ENCODE measurements around the gene TSPAN6.

TSPAN6 gene

DNA sequence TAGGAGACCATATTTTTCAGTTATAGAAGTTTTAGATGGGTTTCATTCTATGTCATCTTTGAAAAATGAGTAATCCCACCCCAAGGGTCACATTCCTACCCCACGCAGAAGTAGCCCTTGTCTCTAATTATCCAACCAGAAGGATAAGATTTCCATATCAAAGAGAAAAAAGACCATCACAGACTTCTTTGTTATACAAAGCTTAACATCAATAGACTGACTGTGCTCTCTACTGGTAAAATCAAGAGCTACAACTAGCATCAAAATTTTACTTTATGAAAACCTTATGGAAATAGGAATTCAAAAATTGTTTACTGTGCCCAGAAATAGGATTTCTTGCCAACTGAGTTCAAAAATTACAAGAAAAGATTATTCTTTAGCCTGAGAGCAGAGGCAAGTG is 27.0 kb downstream of the TSPAN6 start:
- Histone ChIP-seq H3K27ac (ENCODE audit: low read depth, low read length) (no peak overlapping the region), H3K36me3 (ENCODE audit: insufficient read depth, low read length) (no peaks in the 10 kb centered on the region), H3K4me3 (ENCODE audit: low read length) (no peak overlapping the region), H3K4me1 (ENCODE audit: insufficient read depth, low read length) (peaks cover 15% of the 10 kb centered on the region), H3K27me3 (ENCODE audit: insufficient read depth, low read length) (no peaks in the 10 kb centered on the region), H3K9ac (ENCODE audit: low read depth, low read length) (no peak overlapping the region), H3K9me3 (ENCODE audit: insufficient read depth, low read depth, low read length) (no peaks in the 10 kb centered on the region)
- WGBS, result 0% methylated on average over 1 of the region's 1 CpG

DNA sequence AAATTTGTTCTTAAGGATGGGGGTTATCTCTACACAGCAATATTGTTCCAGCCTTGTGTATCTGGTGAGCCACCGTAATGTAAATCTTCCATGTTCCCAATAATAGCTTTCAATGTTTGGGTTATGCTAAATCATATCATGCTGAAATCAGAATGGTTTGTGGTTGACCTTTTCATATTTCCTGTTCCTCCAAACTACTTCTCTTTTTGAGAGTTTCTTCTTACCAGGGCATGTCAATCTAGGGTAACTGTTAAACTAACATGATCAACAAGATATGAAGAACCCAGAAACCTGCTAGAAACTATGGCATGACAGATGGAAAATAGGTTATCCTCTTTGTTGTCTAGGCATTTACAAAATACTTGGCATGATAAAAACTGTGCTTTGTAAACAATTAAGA is 29.9 kb downstream of the TSPAN6 start:
- H3K27ac ChIP-seq (ENCODE audit: low read depth, low read length), result no peak overlapping the region
- no peaks in the 10 kb centered on the region for H3K27me3 ChIP-seq (ENCODE audit: insufficient read depth, low read length)
- H3K36me3 ChIP-seq (ENCODE audit: insufficient read depth, low read length), result no peaks in the 10 kb centered on the region
- H3K9ac ChIP-seq (ENCODE audit: low read depth, low read length), result no peak overlapping the region
- H3K4me1 ChIP-seq (ENCODE audit: insufficient read depth, low read length), result peaks cover 13% of the 10 kb centered on the region
- no peak overlapping the region for H3K4me3 ChIP-seq (ENCODE audit: low read length)
- no CpG with 5 or more reads among the region's 1 CpG for WGBS
- H3K9me3 ChIP-seq (ENCODE audit: insufficient read depth, low read depth, low read length), result no peaks in the 10 kb centered on the region

DNA sequence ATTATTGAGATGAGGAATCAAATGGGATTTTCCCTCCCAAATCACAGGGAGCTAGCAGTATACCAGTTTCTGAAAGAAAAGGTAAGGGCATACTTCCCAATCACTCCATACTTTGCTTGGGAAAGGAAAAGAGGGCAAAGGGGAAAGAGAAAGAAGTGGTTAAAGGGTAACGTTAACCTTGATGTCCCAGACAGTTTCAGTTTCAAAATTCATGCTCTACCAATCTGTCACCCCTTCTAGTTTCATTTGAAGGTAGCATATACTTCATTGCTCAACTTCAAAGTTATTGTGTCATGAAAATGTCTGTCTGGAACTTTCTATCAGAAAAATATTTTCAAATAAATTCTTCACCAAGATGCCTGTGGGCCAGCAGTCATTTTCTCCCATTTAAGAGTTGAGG is 35.8 kb downstream of the TSPAN6 start:
- Histone ChIP-seq H3K36me3 (ENCODE audit: insufficient read depth, low read length) (no peaks in the 10 kb centered on the region), H3K9me3 (ENCODE audit: insufficient read depth, low read depth, low read length) (no peaks in the 10 kb centered on the region), H3K9ac (ENCODE audit: low read depth, low read length) (no peak overlapping the region), H3K27ac (ENCODE audit: low read depth, low read length) (no peak overlapping the region), H3K4me1 (ENCODE audit: insufficient read depth, low read length) (0 out of 2 replicates have a peak, but pooled peaks cover 7% of the 10 kb centered on the region), H3K4me3 (ENCODE audit: low read length) (no peak overlapping the region), H3K27me3 (ENCODE audit: insufficient read depth, low read length) (no peaks in the 10 kb centered on the region)
- no CpG with 5 or more reads among the region's 1 CpG for WGBS

DNA sequence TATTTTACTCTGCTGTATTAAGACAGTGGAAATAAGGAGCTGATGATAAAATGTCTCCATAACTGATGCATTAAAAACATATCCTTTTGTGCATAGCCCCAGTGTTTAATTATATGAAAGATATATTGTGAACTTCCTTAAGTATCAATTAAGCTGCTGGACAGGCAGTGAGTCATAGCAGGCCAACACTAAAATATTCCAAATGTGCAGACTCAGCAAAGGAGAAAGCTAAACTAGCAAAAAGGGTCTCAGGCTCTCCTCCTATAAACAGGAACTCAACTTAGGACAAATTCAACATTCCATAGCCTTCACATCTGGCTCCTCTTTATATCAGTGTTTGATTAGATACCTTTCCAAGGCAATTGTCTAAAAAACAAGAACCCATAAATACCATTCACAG is 36.3 kb downstream of the TSPAN6 start:
- H3K4me3 ChIP-seq (ENCODE audit: low read length), result no peak overlapping the region
- peaks cover 7% of the 10 kb centered on the region; the same call in 1 of the 2 replicates for H3K4me1 ChIP-seq (ENCODE audit: insufficient read depth, low read length)
- H3K9me3 ChIP-seq (ENCODE audit: insufficient read depth, low read depth, low read length), result no peaks in the 10 kb centered on the region
- no peak overlapping the region for H3K9ac ChIP-seq (ENCODE audit: low read depth, low read length)
- H3K36me3 ChIP-seq (ENCODE audit: insufficient read depth, low read length), result no peaks in the 10 kb centered on the region
- no peaks in the 10 kb centered on the region for H3K27me3 ChIP-seq (ENCODE audit: insufficient read depth, low read length)
- H3K27ac ChIP-seq (ENCODE audit: low read depth, low read length), result no peak overlapping the region

DNA sequence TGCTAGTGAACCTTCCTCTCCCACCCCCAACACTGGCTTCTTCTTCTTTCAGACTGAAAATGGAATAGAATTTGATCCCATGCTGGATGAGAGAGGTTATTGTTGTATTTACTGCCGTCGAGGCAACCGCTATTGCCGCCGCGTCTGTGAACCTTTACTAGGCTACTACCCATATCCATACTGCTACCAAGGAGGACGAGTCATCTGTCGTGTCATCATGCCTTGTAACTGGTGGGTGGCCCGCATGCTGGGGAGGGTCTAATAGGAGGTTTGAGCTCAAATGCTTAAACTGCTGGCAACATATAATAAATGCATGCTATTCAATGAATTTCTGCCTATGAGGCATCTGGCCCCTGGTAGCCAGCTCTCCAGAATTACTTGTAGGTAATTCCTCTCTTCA is 37.1 kb downstream of the TSPAN6 start:
- no peak overlapping the region for H3K9ac ChIP-seq (ENCODE audit: low read depth, low read length)
- H3K4me3 ChIP-seq (ENCODE audit: low read length), result no peak overlapping the region
- peaks cover 12% of the 10 kb centered on the region; the same call in 1 of the 2 replicates for H3K4me1 ChIP-seq (ENCODE audit: insufficient read depth, low read length)
- no peaks in the 10 kb centered on the region for H3K27me3 ChIP-seq (ENCODE audit: insufficient read depth, low read length)
- no peak overlapping the region for H3K27ac ChIP-seq (ENCODE audit: low read depth, low read length)
- no peaks in the 10 kb centered on the region for H3K9me3 ChIP-seq (ENCODE audit: insufficient read depth, low read depth, low read length)
- H3K36me3 ChIP-seq (ENCODE audit: insufficient read depth, low read length), result no peaks in the 10 kb centered on the region
- 100% methylated on average over 1 of the region's 9 CpGs for WGBS

DNA sequence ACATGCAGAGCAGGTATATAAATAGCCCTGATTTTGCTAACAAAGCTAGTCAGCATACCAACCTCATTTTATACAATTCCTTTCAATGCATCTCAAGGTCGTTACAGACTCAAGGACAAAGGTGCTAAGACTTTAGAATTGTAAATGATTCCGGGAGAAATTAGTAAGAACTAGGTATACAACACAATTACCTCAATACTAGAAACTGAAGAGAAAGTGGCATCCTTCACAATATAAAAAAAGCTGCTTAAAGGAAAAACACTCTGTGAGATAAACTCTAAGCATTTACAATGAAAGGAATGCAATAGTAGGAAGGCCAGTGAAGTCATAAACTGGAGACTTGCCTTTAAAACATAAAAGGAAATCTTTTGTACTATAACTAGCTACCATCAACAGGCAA is 40.0 kb downstream of the TSPAN6 start:
- no peak overlapping the region for H3K27ac ChIP-seq (ENCODE audit: low read depth, low read length)
- no peaks in the 10 kb centered on the region for H3K36me3 ChIP-seq (ENCODE audit: insufficient read depth, low read length)
- no CpG with 5 or more reads among the region's 2 CpGs for WGBS
- peaks cover 29% of the 10 kb centered on the region for H3K4me1 ChIP-seq (ENCODE audit: insufficient read depth, low read length)
- H3K9ac ChIP-seq (ENCODE audit: low read depth, low read length), result no peak overlapping the region
- H3K9me3 ChIP-seq (ENCODE audit: insufficient read depth, low read depth, low read length), result no peaks in the 10 kb centered on the region
- no peak overlapping the region for H3K4me3 ChIP-seq (ENCODE audit: low read length)
- H3K27me3 ChIP-seq (ENCODE audit: insufficient read depth, low read length), result no peaks in the 10 kb centered on the region

DNA sequence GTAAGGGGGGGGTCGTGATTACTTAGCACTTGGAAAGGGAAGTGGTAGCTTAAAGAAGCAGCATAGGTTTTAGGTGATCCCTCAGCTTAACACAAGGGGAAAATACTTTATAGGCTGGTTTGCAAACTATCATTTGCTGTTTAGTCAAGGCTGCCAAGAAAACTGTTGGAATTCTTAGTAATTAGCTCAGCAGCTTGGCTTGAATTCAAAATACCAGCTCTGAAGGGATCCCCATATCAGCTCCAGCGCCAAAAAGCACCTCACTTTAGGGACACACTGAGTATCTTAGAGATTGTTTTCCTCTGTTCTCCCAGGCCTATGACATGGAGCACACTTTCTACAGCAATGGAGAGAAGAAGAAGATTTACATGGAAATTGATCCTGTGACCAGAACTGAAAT is 43.0 kb downstream of the TSPAN6 start:
- Histone ChIP-seq H3K9ac (ENCODE audit: low read depth, low read length) (peak overlapping the region; percentile 14; the same call in 1 of the 2 replicates), H3K27ac (ENCODE audit: low read depth, low read length) (peak overlapping the region; percentile 76; the same call in 1 of the 2 replicates), H3K9me3 (ENCODE audit: insufficient read depth, low read depth, low read length) (no peaks in the 10 kb centered on the region), H3K36me3 (ENCODE audit: insufficient read depth, low read length) (no peaks in the 10 kb centered on the region), H3K4me3 (ENCODE audit: low read length) (peak overlapping the region; percentile 32), H3K4me1 (ENCODE audit: insufficient read depth, low read length) (peaks cover 29% of the 10 kb centered on the region), H3K27me3 (ENCODE audit: insufficient read depth, low read length) (no peaks in the 10 kb centered on the region)
- 5% methylated on average over 2 of the region's 2 CpGs for WGBS

DNA sequence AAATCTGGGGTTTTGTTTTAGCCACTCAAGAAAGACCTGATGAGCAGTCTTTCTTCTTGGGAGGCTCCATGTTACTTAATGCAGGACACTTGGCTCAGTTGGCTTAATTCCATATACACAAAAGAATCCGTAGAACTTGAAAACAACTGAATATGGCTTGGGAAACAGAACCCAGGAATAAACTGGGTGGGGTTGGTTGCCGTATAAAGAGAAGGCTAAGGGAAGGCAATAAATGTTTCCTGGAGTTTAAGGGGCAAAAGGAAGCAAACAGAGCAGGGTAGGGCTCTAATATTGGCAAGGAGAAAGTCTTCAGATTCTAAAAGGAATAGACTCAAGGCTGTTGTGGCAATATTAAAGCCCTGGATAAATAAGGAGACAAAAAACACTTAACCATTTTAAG is 43.5 kb downstream of the TSPAN6 start:
- H3K9me3 ChIP-seq (ENCODE audit: insufficient read depth, low read depth, low read length), result no peaks in the 10 kb centered on the region
- H3K36me3 ChIP-seq (ENCODE audit: insufficient read depth, low read length), result no peaks in the 10 kb centered on the region
- no peaks in the 10 kb centered on the region for H3K27me3 ChIP-seq (ENCODE audit: insufficient read depth, low read length)
- no peak overlapping the region for H3K4me3 ChIP-seq (ENCODE audit: low read length)
- peaks cover 29% of the 10 kb centered on the region for H3K4me1 ChIP-seq (ENCODE audit: insufficient read depth, low read length)
- H3K27ac ChIP-seq (ENCODE audit: low read depth, low read length), result no peak overlapping the region; the same call in 1 of the 2 replicates
- WGBS, result 22% methylated on average over 2 of the region's 2 CpGs
- H3K9ac ChIP-seq (ENCODE audit: low read depth, low read length), result no peak overlapping the region

DNA sequence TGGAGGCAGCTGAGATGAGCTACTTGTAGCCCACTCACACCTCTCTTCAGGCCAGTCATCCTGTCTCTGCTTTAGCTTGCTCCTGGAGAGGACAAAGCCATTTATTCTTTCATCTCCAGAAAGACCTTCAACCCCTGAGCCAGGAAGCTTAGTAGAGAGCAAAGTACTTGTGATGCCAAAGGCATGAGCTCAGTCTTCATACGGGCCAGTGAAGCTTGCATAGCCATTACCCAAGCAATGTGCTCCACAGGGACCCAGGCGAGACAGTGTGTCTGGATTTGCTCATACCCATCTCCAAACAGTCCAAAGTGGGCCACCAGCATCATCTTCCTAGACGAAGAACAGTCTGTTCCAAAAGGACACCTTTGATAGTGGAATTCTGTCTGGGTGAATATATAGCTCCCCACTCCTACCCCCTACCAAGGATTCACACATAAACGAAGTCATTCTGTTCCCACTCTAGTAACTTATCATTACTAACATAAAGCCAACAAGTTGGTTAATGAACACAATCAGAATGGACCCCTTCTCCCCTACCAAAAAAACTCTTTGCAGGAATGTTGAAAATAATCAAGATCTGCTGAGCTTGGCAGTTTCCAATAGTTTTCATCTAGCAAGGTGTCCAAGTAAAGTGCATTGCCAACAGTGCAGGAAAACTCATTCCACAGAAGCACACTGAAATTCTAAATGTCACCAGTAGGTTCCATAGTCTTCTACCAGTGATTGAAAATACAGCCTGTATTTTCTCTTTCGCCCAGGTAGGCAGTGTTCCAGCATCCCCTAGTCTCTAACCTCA is 45.2 kb downstream of the TSPAN6 start:
- Histone ChIP-seq H3K4me1 (ENCODE audit: insufficient read depth, low read length) (peaks cover 26% of the 10 kb centered on the region), H3K27me3 (ENCODE audit: insufficient read depth, low read length) (no peaks in the 10 kb centered on the region), H3K9ac (ENCODE audit: low read depth, low read length) (no peak overlapping the region), H3K4me3 (ENCODE audit: low read length) (no peak overlapping the region), H3K27ac (ENCODE audit: low read depth, low read length) (no peak overlapping the region), H3K36me3 (ENCODE audit: insufficient read depth, low read length) (no peaks in the 10 kb centered on the region), H3K9me3 (ENCODE audit: insufficient read depth, low read depth, low read length) (no peaks in the 10 kb centered on the region)
- WGBS, result 90% methylated on average over 5 of the region's 5 CpGs

DNA sequence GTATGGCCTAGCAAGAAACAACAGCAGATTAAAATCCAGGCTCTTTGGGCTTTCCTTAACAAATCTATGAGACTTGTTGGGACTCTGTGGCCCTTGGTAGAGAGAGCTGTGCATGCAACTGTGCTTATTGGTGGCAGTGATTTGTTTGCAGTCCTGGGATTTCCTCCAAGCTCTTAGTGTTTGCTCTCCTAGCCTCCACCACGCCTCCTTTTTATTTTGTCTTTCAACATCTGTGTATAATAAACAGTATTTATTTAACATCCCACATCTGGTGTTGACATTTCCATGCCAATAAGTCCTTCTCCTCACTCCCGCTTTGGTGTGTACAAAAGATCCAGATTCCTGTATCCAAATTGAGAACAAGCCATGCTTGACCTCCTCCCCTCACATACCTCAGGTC is 48.7 kb downstream of the TSPAN6 start:
- Histone ChIP-seq H3K4me3 (ENCODE audit: low read length) (no peak overlapping the region), H3K36me3 (ENCODE audit: insufficient read depth, low read length) (no peaks in the 10 kb centered on the region), H3K27me3 (ENCODE audit: insufficient read depth, low read length) (no peaks in the 10 kb centered on the region), H3K9ac (ENCODE audit: low read depth, low read length) (no peak overlapping the region), H3K27ac (ENCODE audit: low read depth, low read length) (no peak overlapping the region), H3K4me1 (ENCODE audit: insufficient read depth, low read length) (peaks cover 7% of the 10 kb centered on the region), H3K9me3 (ENCODE audit: insufficient read depth, low read depth, low read length) (no peaks in the 10 kb centered on the region)
- WGBS, result 80% methylated on average over 1 of the region's 2 CpGs

DNA sequence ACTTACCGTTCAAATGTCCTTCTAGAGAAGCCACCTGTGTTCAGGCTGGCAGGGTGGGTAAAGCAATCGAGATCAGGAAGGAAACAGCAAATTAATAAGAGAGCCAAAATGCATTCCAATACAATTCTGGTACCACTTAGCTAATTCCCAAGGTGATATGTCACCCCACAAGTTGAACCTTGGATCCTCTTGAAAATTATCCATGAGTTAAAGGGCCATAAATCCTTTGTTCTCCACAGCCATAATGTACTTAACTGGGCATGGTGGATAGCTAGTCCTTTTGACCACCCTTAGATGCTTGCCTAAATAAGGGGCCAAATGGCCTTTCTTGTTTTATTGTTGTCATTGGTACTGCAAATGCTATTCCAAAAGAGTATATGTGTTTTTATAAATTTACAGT is 49.9 kb downstream of the TSPAN6 start:
- no peaks in the 10 kb centered on the region for H3K4me1 ChIP-seq (ENCODE audit: insufficient read depth, low read length)
- H3K36me3 ChIP-seq (ENCODE audit: insufficient read depth, low read length), result no peaks in the 10 kb centered on the region
- H3K9ac ChIP-seq (ENCODE audit: low read depth, low read length), result no peak overlapping the region
- H3K27me3 ChIP-seq (ENCODE audit: insufficient read depth, low read length), result no peaks in the 10 kb centered on the region
- WGBS, result 92% methylated on average over 2 of the region's 2 CpGs
- no peaks in the 10 kb centered on the region for H3K9me3 ChIP-seq (ENCODE audit: insufficient read depth, low read depth, low read length)
- H3K27ac ChIP-seq (ENCODE audit: low read depth, low read length), result no peak overlapping the region
- H3K4me3 ChIP-seq (ENCODE audit: low read length), result no peak overlapping the region

DNA sequence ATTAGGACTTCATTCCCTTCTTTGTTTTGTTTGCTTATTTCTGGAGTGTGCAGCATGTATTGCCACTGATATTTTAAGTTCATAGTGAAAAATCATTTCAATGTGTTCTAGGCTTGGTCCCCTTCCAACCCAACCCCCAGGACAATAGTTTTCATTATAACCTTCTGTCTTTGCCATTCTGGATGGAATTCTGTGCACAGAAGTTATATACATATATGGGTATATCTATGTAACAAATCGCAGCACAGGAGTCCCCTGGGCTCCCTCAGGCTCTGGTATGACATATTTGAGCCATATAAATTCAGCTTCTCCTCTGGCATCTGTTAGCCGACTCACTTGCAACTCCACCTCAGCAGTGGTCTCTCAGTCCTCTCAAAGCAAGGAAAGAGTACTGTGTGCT is 52.0 kb downstream of the TSPAN6 start, which contains the start of gene TNMD:
Gene TNMD, plus strand, starts transcription at position 326 of the 400 bp plus-strand sequence. CDS start 83 bp downstream, outside the sequence.
- no peaks in the 10 kb centered on the region for H3K4me1 ChIP-seq (ENCODE audit: insufficient read depth, low read length)
- WGBS, result 100% methylated on average over 2 of the region's 2 CpGs
- H3K9ac ChIP-seq (ENCODE audit: low read depth, low read length), result no peak within 1 kb of the TSS
- no peak within 1 kb of the TSS for H3K27ac ChIP-seq (ENCODE audit: low read depth, low read length)
- H3K9me3 ChIP-seq (ENCODE audit: insufficient read depth, low read depth, low read length), result no peaks in the 10 kb centered on the region
- no peaks in the 10 kb centered on the region for H3K36me3 ChIP-seq (ENCODE audit: insufficient read depth, low read length)
- H3K27me3 ChIP-seq (ENCODE audit: insufficient read depth, low read length), result no peaks in the 10 kb centered on the region
- H3K4me3 ChIP-seq (ENCODE audit: low read length), result no peak within 1 kb of the TSS
